ENCODE results near the gene PAGE1. TPM values are rescaled to one million over a fixed set of nuclear protein-coding genes. Genes with fewer than 3 reads are reported as not detected.

PAGE1 gene
- total RNA-seq, 3 donors from 2014 or later, result not detected

GRCh38 chrX:49659771-49660170 lies 36.0 kb downstream of the PAGE1 start:
- no peaks in the 10 kb centered on the region for H3K36me3 ChIP-seq (ENCODE audit: low read depth)
- TF ChIP-seq CTCF (IDR thresholded peaks at IDR 0.05), result no peak
- H3K4me1 ChIP-seq (ENCODE audit: low read depth), result no peaks in the 10 kb centered on the region
- ATAC-seq (no peak), DNase-seq (no peak)
- H3K4me3 ChIP-seq, result no peak overlapping the region
- no peaks in the 10 kb centered on the region for H3K9me3 ChIP-seq
- intact Hi-C loops (cut with DNase I, micrococcal nuclease), result loop anchor here in 1 of 2 donors (10.0 kb wide), 1 partner anchor 65 kb away; no protein-coding TSS in a partner anchor

GRCh38 chrX:49656533-49656932 lies 39.3 kb downstream of the PAGE1 start:
- H3K36me3 ChIP-seq (ENCODE audit: low read depth), result no peaks in the 10 kb centered on the region
- no peak for TF ChIP-seq CTCF (IDR thresholded peaks at IDR 0.05)
- no peak for ATAC-seq

GRCh38 chrX:49644991-49645637 lies 50.7 kb downstream of the PAGE1 start:
- TF ChIP-seq CTCF (IDR thresholded peaks at IDR 0.05), result no peak
- no peak for ATAC-seq
- intact Hi-C loops (cut with DNase I, micrococcal nuclease), result no loop called here
- H3K4me3 ChIP-seq, result no peak overlapping the region
- no peak for DNase-seq
- H3K36me3 ChIP-seq (ENCODE audit: low read depth), result no peaks in the 10 kb centered on the region
- no peaks in the 10 kb centered on the region for H3K4me1 ChIP-seq (ENCODE audit: low read depth)
- no peaks in the 10 kb centered on the region for H3K9me3 ChIP-seq

More at GRCh38 chrX:49656533-49656932, 39.3 kb downstream of the PAGE1 start:
- no peaks in the 10 kb centered on the region for H3K4me1 ChIP-seq (ENCODE audit: low read depth)
- DNase-seq, result no peak
- H3K9me3 ChIP-seq, result no peaks in the 10 kb centered on the region
- intact Hi-C loops (cut with DNase I, micrococcal nuclease), result no loop called here
- H3K4me3 ChIP-seq, result no peak overlapping the region

Other genes with a start within 250 kb of the PAGE1 start
- gene GAGE12C, start 163.8 kb downstream of the PAGE1 start, total RNA-seq, result not detected
- not detected for gene GAGE12D, start 154.3 kb downstream of the PAGE1 start, total RNA-seq
- not detected for gene GAGE12E, start 144.7 kb downstream of the PAGE1 start, total RNA-seq
- gene GAGE12F, start 135.1 kb downstream of the PAGE1 start, total RNA-seq, result not detected
- gene GAGE12G, start 125.6 kb downstream of the PAGE1 start, total RNA-seq, result not detected
- not detected for gene GAGE12H, start 116.0 kb downstream of the PAGE1 start, total RNA-seq
- gene GAGE2A, start 106.5 kb downstream of the PAGE1 start, total RNA-seq, result not detected
- not detected for gene GAGE1, start 97.0 kb downstream of the PAGE1 start, total RNA-seq
- gene PAGE4, start 133.3 kb upstream of the PAGE1 start, total RNA-seq, result not detected
- gene USP27X, start 183.5 kb upstream of the PAGE1 start, total RNA-seq, result 1 to 10 TPM; 1.3 to 4.5 (median 1.4) TPM
- 10 to 100 TPM in 1 of 3 donors, 1 to 10 TPM in 2; 5.4 to 11.9 (median 10.0) TPM for gene CLCN5, start 226.6 kb upstream of the PAGE1 start, total RNA-seq

Data from mucosa of descending colon (tissue), 3 donors.